Peyer's patch (tissue), 4 donors: ENCODE measurements around the gene MDM4. TPM values are rescaled to one million over a fixed set of nuclear protein-coding genes. Genes with fewer than 3 reads are reported as not detected.

Experiments
- DNase-seq, 3 donors: peaks; one replicate each; pipeline ENCODE4 v3.0.0-alpha.2; 2017 to 2019
- H3K27ac ChIP-seq, 4 donors: fragments of 200-600 bp; sonication (generic); one replicate each; pipeline ENCODE4 v1.5.1; 2016 to 2019
- H3K27me3 ChIP-seq, 2 donors: fragments of 200-600 bp; sonication (generic); one replicate each; pipeline ENCODE4 v1.5.1; 2019
- H3K36me3 ChIP-seq, 3 donors: fragments of 200-600 bp; sonication (generic); one replicate each; pipeline ENCODE4 v1.5.1; 2016 to 2019
- H3K4me1 ChIP-seq, 4 donors: fragments of 200-600 bp; sonication (generic); one replicate each; pipeline ENCODE4 v1.5.1; 2016 to 2019
- H3K4me3 ChIP-seq, 4 donors: fragments of 200-600 bp; sonication (generic); 1 replicate in 3 of 4; 2 replicates in 1 of 4; pipeline ENCODE4 v1.5.1; 2016 to 2019; ENCODE audit warnings: mild to moderate bottlenecking in 1 of 4
- H3K9me3 ChIP-seq, 4 donors: fragments of 200-600 bp; sonication (generic); one replicate each; pipeline ENCODE4 v1.5.1; 2016 to 2019; ENCODE audit warnings: mild to moderate bottlenecking in 1 of 4
- CTCF ChIP-seq, 6 experiments: fragments of 450-650 bp in 4 of 6; fragments of 200-600 bp in 2 of 6; sonication (generic) in 1 of 6; IDR thresholded peaks; one replicate each; pipeline ENCODE4 v1.5.1; 2017 to 2019; ENCODE audit warnings: antibody characterized with exemption in 6 of 6, mild to moderate bottlenecking in 3 of 6, moderate library complexity in 1 of 6
- POLR2A ChIP-seq, 2 donors: fragments of 450-650 bp; IDR thresholded peaks; one replicate each; pipeline ENCODE4 v1.5.1; 2017; ENCODE audit warnings: antibody characterized with exemption in 2 of 2, mild to moderate bottlenecking in 2 of 2, moderate library complexity in 2 of 2
- total RNA-seq, 4 donors: library from RNA; depleted of rRNA; stranded (reverse); fragments of >200 nt; gene quantifications; one replicate each; pipeline ENCODE4 v1.1.0, GENCODE V29; 2016

Gene MDM4
- total RNA-seq, 4 donors from 2014 or later: 83.0 to 227 (median 125) TPM

DNA sequence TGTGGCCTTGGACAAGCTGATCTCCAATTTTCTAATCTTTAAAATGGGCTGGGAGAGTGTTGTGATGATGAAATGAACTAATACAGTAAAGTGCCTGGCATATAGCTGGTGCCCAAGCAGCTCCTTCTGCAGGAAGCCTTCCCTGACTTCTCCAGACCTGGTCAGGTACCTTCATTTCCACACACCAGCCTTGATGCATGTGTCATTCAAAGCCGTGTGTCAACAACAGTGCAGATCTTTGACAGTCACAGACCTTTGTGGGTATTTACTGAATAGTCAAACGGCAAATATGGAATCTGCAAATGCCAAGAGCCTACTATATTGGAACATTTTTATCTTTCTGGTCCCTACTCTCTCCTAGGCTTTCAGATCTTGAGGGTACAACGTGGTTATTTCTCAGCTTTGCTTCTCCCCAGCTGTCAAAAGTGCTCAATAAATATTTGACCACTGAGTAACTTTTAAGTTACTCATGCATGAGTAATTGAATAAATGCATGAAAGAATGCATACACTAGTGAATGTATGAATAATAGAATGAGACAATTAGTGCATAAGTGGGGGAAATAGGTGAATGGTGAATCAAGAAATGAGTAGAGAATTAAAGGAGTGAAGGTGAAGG lies 75.4 kb downstream of the MDM4 start:
- H3K27me3 ChIP-seq: no peaks in the 10 kb centered on the region
- DNase-seq: no peak
- H3K36me3 ChIP-seq: no peaks in the 10 kb centered on the region
- H3K4me3 ChIP-seq: no peak overlapping the region
- H3K27ac ChIP-seq: no peak overlapping the region
- no peaks in the 10 kb centered on the region for H3K4me1 ChIP-seq
- no peaks in the 10 kb centered on the region for H3K9me3 ChIP-seq
- TF ChIP-seq CTCF (IDR thresholded peaks at IDR 0.05) (no peak), POLR2A (IDR thresholded peaks at IDR 0.05) (no peak)

DNA sequence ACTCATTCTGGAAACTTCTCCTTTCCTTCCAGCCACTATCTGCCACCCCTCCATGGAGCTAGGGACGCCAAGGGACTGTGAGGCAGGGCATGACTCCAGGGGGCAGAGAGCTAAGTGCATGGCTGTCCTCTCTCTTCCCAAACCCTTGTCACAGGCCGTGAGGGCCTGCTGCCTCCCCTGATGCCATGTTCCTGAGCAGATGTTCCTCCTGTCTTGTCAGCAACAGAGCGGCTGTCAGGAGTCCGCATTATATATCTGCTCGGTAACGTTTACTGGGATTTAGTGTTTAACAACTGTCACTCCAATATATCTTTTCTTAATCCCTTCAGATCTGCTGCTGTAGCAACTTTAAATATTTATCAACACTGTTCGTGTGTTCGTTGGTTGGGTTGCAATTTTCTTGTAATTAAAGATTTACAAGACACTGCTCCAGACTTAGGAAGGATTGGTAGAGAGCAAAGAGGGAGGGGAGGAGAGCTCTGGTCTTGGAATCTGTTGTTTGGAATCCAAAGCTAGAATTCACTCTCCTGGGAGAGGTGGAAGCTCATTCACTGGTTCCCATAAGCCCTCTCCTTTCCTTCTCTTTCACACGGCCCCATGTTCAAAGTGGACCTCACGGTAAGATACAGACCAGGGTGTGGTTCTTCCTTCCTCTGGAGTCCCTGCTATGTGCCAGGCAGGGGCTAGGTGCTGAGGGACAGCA lies 76.2 kb downstream of the MDM4 start:
- no peaks in the 10 kb centered on the region for H3K27me3 ChIP-seq
- no peaks in the 10 kb centered on the region for H3K4me1 ChIP-seq
- DNase-seq: peak in 1 of 3 donors; percentile 30
- H3K27ac ChIP-seq: no peak overlapping the region
- TF ChIP-seq POLR2A (IDR thresholded peaks at IDR 0.05) (no peak), CTCF (IDR thresholded peaks at IDR 0.05) (no peak)
- no peaks in the 10 kb centered on the region for H3K9me3 ChIP-seq
- H3K36me3 ChIP-seq: no peaks in the 10 kb centered on the region
- no peak overlapping the region for H3K4me3 ChIP-seq

- no peaks in the 10 kb centered on the region for H3K9me3 ChIP-seq
- TF ChIP-seq CTCF (IDR thresholded peaks at IDR 0.05) (no peak), POLR2A (IDR thresholded peaks at IDR 0.05) (no peak)
- no peak for DNase-seq
- H3K27ac ChIP-seq: no peak overlapping the region
- no peaks in the 10 kb centered on the region for H3K36me3 ChIP-seq
- no peaks in the 10 kb centered on the region for H3K4me1 ChIP-seq
- no peak overlapping the region for H3K4me3 ChIP-seq
- no peaks in the 10 kb centered on the region for H3K27me3 ChIP-seq
Observed at GRCh38 chr1:204598319-204598969, 82.2 kb downstream of the MDM4 start.

DNA sequence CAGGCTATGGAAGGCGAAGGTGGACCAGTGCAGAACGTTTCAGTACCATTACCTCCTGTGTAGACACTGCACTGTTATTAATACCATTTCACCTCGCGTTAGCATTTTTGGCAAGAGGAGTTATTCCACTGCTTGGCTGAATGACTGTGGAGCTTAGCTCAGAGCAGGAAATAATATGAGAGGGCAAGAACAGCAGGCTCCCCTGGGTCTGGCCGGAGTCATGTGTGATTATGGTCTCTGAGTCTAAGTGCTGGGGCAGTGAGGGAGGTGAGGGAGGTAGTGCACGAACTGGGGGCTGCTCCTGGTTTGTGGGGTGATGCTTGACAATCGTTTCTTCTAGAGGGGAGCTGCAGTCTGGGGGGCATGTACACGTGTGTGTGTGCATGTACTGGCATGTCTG lies 82.9 kb downstream of the MDM4 start:
- TF ChIP-seq CTCF (IDR thresholded peaks at IDR 0.05) (no peak), POLR2A (IDR thresholded peaks at IDR 0.05) (no peak)
- H3K4me3 ChIP-seq: no peak overlapping the region
- peak in 1 of 3 donors; percentile 7 for DNase-seq

GRCh38 chr1:204599596-204599995 lies 83.4 kb downstream of the MDM4 start:
- Histone ChIP-seq H3K27me3 (no peaks in the 10 kb centered on the region), H3K4me1 (no peaks in the 10 kb centered on the region), H3K9me3 (no peaks in the 10 kb centered on the region), H3K36me3 (no peaks in the 10 kb centered on the region), H3K27ac (no peak overlapping the region), H3K4me3 (no peak overlapping the region)
- TF ChIP-seq CTCF (IDR thresholded peaks at IDR 0.05): no peak
- no peak for TF ChIP-seq POLR2A (IDR thresholded peaks at IDR 0.05)
- DNase-seq: peak in 1 of 3 donors; percentile 23

More for the DNA sequence above, 82.9 kb downstream of the MDM4 start:
- Histone ChIP-seq H3K27me3 (no peaks in the 10 kb centered on the region), H3K36me3 (no peaks in the 10 kb centered on the region), H3K4me1 (no peaks in the 10 kb centered on the region), H3K9me3 (no peaks in the 10 kb centered on the region), H3K27ac (no peak overlapping the region)
